RWPE1 (cell line): ENCODE results near the gene ABL2.

Experiments
- CTCF ChIA-PET: fragments of 350-600 bp; sonication (Branson Sonifier 250); formaldehyde crosslinking; extraction: SDS; loops from one replicate; lab custom pipeline; 2021; lab: Yijun Ruan, JAX
- POLR2A ChIA-PET: fragments of 400-600 bp; formaldehyde crosslinking; extraction: SDS; loops from one replicate; lab custom pipeline; 2020; ENCODE audit warnings: antibody characterized with exemption; ENCODE audit not compliant: low non-redundant PET; lab: Yijun Ruan, JAX
- DNase-seq: peaks from one replicate; pipeline ENCODE4 v3.0.0; 2012; ENCODE audit warnings: low spot score
- H3K27ac ChIP-seq: fragments of 450-650 bp; 2 replicates; pipeline ENCODE4 v1.5.1; 2017
- CTCF ChIP-seq: fragments of 450-650 bp; conservative IDR thresholded peaks from 2 replicates; pipeline ENCODE4 v1.5.1; 2017; ENCODE audit warnings: low read depth, mild to moderate bottlenecking

Gene ABL2

GRCh38 chr1:179081687-179082332, 147.7 kb downstream of the ABL2 start, which contains the start of gene TOR3A:
Gene TOR3A, plus strand, starts transcription at chr1:179082070. Its CDS starts 59 bp downstream, at chr1:179082129.
- POLR2A ChIA-PET: interaction anchor here (0.5 kb wide), 1 partner anchor 35 kb away, joined by 9 read pairs; no protein-coding TSS in a partner anchor
- peak within 1 kb of the TSS; percentile 86 for H3K27ac ChIP-seq
- CTCF ChIA-PET: interaction anchor here (0.6 kb wide), 2 partner anchors 28 to 289 kb away, joined by 3 read pairs; no protein-coding TSS in a partner anchor
- no peak for TF ChIP-seq CTCF
- DNase-seq: peak; percentile 81

- no peak for DNase-seq
- ChIA-PET CTCF (interaction anchor here (0.6 kb wide), 2 partner anchors 290 to 549 kb away, joined by 3 read pairs; no protein-coding TSS in a partner anchor), POLR2A (no interaction called here)
- H3K27ac ChIP-seq: peak overlapping the region; percentile 86
- no peak for TF ChIP-seq CTCF
Measured at GRCh38 chr1:179080866-179081686, 148.4 kb downstream of the ABL2 start.

- peak; percentile 78 for TF ChIP-seq CTCF
Measured at GRCh38 chr1:179079113-179079761, 150.2 kb downstream of the ABL2 start.

GRCh38 chr1:179077396-179077795, 152.1 kb downstream of the ABL2 start:
- TF ChIP-seq CTCF: no peak
- no peak overlapping the region for H3K27ac ChIP-seq
- ChIA-PET POLR2A (no interaction called here), CTCF (no interaction called here)
- no peak for DNase-seq

More at GRCh38 chr1:179079113-179079761, 150.2 kb downstream of the ABL2 start:
- H3K27ac ChIP-seq: no peak overlapping the region
- CTCF ChIA-PET: interaction anchor here (0.6 to 0.8 kb wide), 9 partner anchors 11 to 1497 kb away, joined by 3 to 6 read pairs (median 3); no protein-coding TSS in a partner anchor
- POLR2A ChIA-PET: no interaction called here
- DNase-seq: peak; percentile 54

DNA sequence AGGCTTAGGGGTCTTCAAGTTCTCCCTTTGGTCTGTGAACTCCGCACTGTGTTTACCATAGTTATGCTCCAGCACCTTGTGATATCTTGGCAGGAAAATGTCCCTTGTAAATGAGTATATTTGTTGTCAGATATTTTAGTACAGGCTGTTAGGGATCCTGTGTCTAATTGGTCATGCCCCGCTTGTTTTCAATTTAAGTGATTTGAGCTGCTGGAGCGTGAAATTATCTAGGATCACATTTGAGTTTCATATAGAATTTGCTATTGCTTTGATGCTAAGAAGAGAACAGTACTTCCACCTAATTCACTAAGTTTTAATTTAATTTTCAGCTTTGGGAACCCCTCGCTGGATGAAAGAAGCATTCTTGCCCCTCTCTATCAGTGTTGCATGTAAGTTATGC, 163.0 kb downstream of the ABL2 start:
- ChIA-PET CTCF (no interaction called here), POLR2A (no interaction called here)
- no peak for DNase-seq
- H3K27ac ChIP-seq: no peak overlapping the region
- TF ChIP-seq CTCF: no peak
